Testis (tissue), 2 donors: Measurements from ENCODE around the gene FAM72A.
"Not testable (repeated sequence)": the region's sequence is repeated elsewhere in the genome, so short reads cannot be mapped to it uniquely, and the experiment has no call there.

Source experiments
- CTCF ChIP-seq, 3 experiments: fragments of 450-650 bp in 2 of 3; fragments of 200-600 bp in 1 of 3; sonication (generic) in 1 of 3; IDR thresholded peaks; one replicate each; pipeline ENCODE4 v1.5.1; 2016 to 2019; ENCODE audit warnings: antibody characterized with exemption in 3 of 3, mild to moderate bottlenecking in 2 of 3, moderate library complexity in 1 of 3
- POLR2A ChIP-seq: fragments of 450-650 bp; IDR thresholded peaks from one replicate; pipeline ENCODE4 v1.6.1; 2017; ENCODE audit warnings: antibody characterized with exemption, mild to moderate bottlenecking, moderate library complexity

- TF ChIP-seq CTCF (IDR thresholded peaks at IDR 0.05); POLR2A: not testable (repeated sequence)
These were observed 15.8 kb downstream of the FAM72A start for GRCh38 chr1:206186826-206187225.
